HG03439 (cell line): ENCODE results near the gene SP140.
"Not testable (repeated sequence)": the region's sequence is repeated elsewhere in the genome, so short reads cannot be mapped to it uniquely, and the experiment has no call there.

Source experiments
- ATAC-seq: cut with Tn5 transposase; IDR thresholded peaks from one replicate; pipeline ENCODE4 v1.9.1; 2021; ENCODE audit warnings: mild to moderate bottlenecking, moderate library complexity; ENCODE audit not compliant: unreplicated experiment

Gene SP140

DNA sequence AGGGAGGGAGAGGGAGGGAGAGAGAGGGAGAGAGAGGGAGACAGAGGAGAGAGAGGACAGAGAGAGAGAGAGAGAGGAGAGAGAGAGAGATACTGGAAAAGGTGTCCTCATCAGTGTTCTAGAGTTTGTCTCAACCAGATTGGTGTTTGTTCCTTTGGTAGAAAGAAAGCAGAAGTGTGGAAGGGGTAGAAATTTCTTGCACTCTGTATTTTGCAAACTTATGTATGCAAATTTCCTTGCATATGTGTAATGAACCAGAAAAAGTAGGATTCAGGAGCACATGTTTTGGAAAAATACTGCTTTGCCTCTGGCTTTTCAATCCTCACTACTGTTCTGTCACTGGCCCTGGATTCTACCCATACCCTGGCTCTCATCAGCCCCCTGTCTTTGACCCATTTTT lies 1.1 kb upstream of the SP140 start:
- ATAC-seq: no peak

DNA sequence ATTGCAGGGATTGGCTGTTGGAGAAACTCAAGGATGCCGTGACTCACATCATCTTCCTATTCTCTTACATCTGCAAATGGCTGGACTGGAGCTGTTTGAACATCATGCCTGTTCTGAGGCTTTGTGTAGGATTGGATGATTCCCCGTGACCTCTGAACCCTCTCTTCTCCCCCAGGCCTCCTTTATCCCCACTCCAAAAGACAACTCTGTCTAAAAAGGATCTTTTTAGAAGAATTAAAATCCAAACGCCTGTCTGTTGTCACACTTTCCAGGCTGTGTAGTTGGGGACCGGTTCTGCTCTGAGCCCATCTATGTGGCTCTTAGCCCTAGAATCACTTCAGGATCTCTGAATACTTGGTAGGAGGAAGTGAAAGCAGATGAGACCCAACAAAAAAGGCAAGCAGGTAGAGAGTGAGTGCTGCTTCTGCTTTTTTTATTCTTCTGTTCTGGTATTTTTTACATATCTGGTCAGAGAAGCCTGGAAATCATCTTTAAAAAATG lies 565 bp downstream of the SP140 start:
- peak; percentile 61 for ATAC-seq

GRCh38 chr2:230227216-230227615 lies 1.7 kb downstream of the SP140 start:
- ATAC-seq: no peak

GRCh38 chr2:230230087-230230486 lies 4.6 kb downstream of the SP140 start:
- ATAC-seq: no peak

- no peak for ATAC-seq
These were observed 5.1 kb downstream of the SP140 start for GRCh38 chr2:230230496-230231200.

- ATAC-seq: no peak
These were observed 5.7 kb downstream of the SP140 start for GRCh38 chr2:230231251-230231650.

GRCh38 chr2:230234122-230234722 lies 8.7 kb downstream of the SP140 start:
- ATAC-seq: no peak

DNA sequence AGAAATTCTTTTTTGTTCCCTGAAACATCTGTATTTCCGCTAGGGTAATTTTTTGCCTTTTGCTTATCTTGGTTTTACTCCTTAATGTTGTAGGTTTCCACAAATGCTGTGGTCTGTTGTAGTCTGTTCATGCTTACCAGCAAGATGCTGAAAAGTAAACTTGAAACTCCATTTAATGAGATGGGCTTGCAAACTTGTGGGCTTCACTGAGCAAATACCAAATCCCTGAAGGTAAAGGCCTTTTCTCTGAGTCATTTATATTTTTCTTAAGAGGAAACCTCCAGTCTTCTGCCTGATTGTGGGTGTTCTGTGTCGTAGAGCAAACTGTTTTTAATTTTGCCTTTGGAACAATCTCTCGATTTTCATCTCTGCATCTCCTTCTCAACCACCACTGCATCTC lies 9.3 kb downstream of the SP140 start:
- ATAC-seq: no peak

DNA sequence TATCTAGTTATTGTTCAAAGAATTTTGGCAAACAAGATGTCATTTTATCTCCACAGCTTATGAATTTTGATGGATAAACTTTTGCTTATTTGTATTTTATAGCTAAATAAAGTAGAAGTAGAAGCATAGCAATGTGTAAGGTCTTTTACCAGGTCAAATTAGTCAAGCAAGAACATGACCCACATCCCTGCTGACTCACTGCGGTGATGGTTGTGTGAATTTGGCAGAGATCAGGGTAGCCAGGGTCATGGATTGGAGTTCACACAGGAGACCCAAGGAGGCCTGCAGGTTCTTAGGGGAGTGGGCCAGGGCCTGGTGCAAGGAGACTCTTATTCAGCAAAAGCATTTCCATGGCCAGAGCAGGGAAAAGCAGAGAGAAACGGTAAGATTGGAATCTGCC lies 18.7 kb downstream of the SP140 start:
- no peak for ATAC-seq

GRCh38 chr2:230246206-230246605 lies 20.7 kb downstream of the SP140 start:
- ATAC-seq: no peak

- ATAC-seq: no peak
These were observed 24.7 kb downstream of the SP140 start for GRCh38 chr2:230250231-230250630.

DNA sequence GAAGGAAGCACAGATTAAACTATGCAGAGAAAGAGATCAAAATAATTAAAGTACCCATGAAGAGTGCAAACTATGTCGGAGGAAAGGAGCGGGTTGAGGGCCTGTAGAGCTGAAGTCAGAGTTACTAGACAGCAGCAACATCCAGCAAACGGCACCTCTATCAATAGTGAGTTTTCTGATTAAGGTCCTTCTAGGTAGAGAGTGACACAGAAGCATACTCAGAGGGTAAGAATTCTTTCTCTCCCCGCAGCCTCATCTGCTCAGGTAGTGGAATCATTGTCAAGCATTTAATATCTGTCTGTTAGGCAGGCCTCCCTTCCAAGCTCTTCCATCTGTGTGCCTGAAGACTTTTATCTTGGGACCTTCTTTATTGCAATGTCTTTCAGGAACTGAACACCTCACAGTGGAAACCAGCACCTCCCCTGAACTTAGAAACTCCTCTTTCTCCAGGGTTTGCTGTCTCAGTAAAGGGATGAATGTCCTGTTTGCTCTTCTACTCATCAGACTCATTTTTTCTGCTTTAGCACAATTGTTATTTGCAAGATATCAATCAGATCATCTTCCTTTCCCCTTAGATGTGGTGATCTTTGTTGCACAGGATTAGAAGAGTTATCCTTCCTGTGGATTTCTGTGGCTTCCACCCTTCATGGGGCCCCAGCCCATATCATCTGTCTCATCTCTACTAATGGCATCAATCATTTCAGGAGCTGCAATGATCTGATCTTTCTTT lies 28.8 kb downstream of the SP140 start:
- no peak for ATAC-seq

- no peak for ATAC-seq
These were observed 31.3 kb downstream of the SP140 start for GRCh38 chr2:230256733-230257332.

DNA sequence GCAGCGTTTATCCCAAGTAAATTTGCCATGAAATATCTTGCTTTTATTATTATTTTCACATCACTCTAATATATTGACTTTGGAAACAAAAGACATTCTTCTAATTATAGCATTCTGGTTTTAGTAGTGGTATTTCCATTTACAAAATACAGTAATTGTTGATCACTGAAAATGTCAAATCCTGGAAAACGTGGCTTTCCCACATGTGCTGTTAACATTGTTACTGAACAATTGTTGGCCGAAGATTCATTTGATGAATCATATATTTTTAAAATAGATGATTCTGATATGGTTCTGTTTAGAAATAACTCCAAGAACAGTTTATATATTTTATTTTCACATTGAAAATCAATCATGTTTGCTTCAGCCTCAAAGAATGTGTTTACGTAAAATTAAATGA lies 32.9 kb downstream of the SP140 start:
- ATAC-seq: no peak

- ATAC-seq: no peak
These were observed 36.7 kb downstream of the SP140 start for GRCh38 chr2:230262246-230262645.

DNA sequence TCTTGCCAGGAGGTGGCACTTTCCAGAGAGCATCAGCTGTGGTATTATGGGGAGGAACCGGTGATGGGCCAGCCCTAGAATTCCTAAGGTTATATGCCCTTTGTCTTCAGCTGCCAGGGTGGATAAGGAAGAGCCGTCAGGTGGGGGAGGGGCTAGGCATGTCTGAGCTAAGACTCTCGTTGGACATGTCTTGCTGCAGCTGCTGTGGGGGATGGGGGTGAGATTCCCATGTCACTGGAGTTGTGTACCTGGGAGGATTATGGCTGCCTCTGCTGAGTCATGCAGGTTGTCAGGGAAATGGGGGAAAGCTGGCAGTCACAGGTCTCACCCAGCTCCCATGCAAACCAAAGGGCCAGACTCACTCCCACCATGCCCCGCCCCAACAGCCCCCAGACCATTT lies 39.4 kb downstream of the SP140 start:
- ATAC-seq: not testable (repeated sequence)

DNA sequence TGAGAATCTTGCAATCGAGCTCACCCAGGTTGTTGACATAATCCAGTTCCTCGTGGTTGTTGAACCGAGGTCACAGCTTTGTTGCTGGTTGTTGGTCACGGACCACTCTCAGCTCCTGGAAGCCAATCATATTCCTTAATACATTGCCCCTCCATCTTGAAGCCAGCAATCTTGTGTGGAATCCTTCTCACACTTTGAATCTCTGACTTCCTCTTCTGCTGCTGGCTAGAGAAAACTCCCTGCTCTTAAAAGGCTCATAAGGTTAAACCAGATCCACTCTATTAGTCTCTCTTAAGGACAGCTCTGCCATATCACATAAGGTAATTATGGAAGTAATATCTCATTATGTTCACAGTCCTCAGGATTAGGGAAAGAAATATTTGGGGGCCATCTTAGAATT lies 41.1 kb downstream of the SP140 start:
- no peak for ATAC-seq

DNA sequence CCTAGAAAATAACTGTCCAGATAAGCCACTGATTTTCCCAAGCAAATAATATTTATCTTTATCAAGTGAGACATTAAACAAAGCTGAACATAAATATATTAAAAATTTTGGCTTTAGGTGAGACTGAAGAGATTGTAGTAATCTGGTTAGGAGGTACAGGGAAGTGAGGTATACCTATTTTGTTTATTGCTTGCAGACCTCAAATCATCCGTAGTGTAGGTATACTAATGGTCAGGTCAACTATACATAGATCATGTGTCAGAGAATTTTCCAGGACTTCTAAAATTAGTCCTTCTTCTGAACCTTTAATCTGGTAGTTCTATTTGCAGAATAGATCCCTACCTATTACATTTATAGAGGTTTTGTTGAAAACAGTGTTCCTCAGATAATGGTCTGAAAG lies 41.5 kb downstream of the SP140 start:
- ATAC-seq: peak; percentile 14

GRCh38 chr2:230267556-230267955 lies 42.0 kb downstream of the SP140 start:
- peak; percentile 62 for ATAC-seq

DNA sequence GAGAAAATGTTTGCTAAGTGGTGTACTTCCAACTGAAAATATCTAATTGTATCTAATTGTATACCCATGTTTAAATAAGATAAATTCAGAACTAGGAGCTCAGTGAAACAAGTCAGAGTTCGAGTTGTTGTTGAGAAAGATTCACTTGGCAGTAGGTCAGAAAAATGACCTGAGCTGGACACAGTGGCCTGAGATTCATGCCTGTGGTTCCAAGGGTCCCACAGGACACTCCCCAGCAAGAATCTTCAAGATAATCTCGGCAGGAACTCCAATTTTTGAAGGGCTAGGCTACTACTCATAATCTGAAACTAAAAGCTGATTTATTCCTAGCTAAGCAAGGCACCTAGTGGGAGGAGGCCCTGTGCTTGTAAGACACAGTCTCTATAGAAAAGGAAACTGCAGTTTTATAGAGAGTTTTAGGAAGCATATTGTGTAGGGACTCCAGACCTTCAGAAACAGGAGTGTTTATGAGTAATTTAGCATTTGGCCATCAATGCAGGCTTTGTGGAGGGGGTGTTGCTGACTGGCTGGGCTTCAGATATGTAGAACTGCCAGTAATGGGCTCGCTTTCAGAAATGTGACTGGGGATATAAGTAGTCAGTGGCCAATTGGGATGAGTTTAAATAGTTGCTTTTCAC lies 43.2 kb downstream of the SP140 start:
- peak; percentile 59 for ATAC-seq

DNA sequence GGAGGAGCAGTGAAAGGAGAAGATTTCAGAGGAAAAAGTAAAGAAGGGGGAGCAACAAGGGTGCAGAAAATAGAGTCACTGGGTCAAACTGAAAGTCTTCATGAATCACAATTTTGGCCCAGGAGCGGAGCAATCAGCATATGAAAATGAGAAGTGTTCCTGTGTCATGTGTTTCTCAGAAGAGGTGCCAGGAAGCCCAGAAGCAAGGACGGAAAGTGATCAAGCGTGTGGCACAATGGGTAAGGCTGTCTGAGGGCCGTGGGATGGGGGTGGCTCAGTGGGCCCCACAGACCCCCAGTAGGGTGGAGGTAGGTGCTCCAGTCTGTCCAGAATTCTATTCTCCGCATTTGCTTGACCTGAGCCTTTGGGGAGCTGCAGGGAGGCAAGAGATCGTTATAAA lies 44.2 kb downstream of the SP140 start:
- ATAC-seq: no peak
